SJCRH30 (cell line): Measurements from ENCODE around the gene PRPF6. TPM values are rescaled to one million over a fixed set of nuclear protein-coding genes. Genes with fewer than 3 reads are reported as not detected.

Experiments
- DNase-seq, 2 experiments: peaks; one replicate each; pipeline ENCODE4 v3.0.0-alpha.2; 2015 to 2020
- H3K27ac ChIP-seq: fragments of 250-450 bp; sonication (Bioruptor Pico); 2 replicates; pipeline ENCODE4 v1.5.1; 2020; ENCODE audit warnings: mild to moderate bottlenecking, moderate library complexity
- H3K27me3 ChIP-seq: fragments of 250-450 bp; sonication (Bioruptor Pico); 2 replicates; pipeline ENCODE4 v1.5.1; 2020; ENCODE audit warnings: mild to moderate bottlenecking, moderate library complexity
- H3K36me3 ChIP-seq: fragments of 250-450 bp; sonication (Bioruptor Pico); 2 replicates; pipeline ENCODE4 v1.5.1; 2020; ENCODE audit warnings: mild to moderate bottlenecking, moderate library complexity
- H3K4me1 ChIP-seq: fragments of 250-450 bp; sonication (Bioruptor Pico); 2 replicates; pipeline ENCODE4 v1.5.1; 2020; ENCODE audit warnings: mild to moderate bottlenecking, moderate library complexity
- H3K4me3 ChIP-seq: fragments of 250-450 bp; sonication (Bioruptor Pico); 2 replicates; pipeline ENCODE4 v1.5.1; 2020; ENCODE audit warnings: mild to moderate bottlenecking, moderate library complexity
- H3K9me3 ChIP-seq: fragments of 250-450 bp; sonication (Bioruptor Pico); replicated peaks from 2 replicates; pipeline ENCODE4 v1.5.1; 2020; ENCODE audit warnings: mild to moderate bottlenecking, moderate library complexity
- total RNA-seq: library from RNA; depleted of rRNA; stranded (reverse); fragments of >200 nt; shearing (Covaris generic); gene quantifications from 2 replicates; pipeline ENCODE4 v1.2.3, GENCODE V29; 2014

PRPF6 gene
- total RNA-seq, 1 experiment from 2014 or later: 70.1 TPM

GRCh38 chr20:63942969-63943807 lies 37.7 kb upstream of the PRPF6 start:
- Histone ChIP-seq H3K4me3 (no peak overlapping the region), H3K27ac (no peak overlapping the region), H3K27me3 (no peaks in the 10 kb centered on the region), H3K36me3 (peaks cover 62% of the 10 kb centered on the region), H3K4me1 (no peaks in the 10 kb centered on the region), H3K9me3 (peaks cover 4% of the 10 kb centered on the region)
- DNase-seq: no peak

- Histone ChIP-seq H3K4me1 (peaks cover 2% of the 10 kb centered on the region; the same call in 1 of the 2 replicates), H3K27ac (no peak overlapping the region), H3K4me3 (no peak overlapping the region), H3K27me3 (no peaks in the 10 kb centered on the region), H3K36me3 (peaks cover 59% of the 10 kb centered on the region), H3K9me3 (peaks cover 3% of the 10 kb centered on the region)
- DNase-seq: no peak
Observed at GRCh38 chr20:63943808-63944077, 37.2 kb upstream of the PRPF6 start.

DNA sequence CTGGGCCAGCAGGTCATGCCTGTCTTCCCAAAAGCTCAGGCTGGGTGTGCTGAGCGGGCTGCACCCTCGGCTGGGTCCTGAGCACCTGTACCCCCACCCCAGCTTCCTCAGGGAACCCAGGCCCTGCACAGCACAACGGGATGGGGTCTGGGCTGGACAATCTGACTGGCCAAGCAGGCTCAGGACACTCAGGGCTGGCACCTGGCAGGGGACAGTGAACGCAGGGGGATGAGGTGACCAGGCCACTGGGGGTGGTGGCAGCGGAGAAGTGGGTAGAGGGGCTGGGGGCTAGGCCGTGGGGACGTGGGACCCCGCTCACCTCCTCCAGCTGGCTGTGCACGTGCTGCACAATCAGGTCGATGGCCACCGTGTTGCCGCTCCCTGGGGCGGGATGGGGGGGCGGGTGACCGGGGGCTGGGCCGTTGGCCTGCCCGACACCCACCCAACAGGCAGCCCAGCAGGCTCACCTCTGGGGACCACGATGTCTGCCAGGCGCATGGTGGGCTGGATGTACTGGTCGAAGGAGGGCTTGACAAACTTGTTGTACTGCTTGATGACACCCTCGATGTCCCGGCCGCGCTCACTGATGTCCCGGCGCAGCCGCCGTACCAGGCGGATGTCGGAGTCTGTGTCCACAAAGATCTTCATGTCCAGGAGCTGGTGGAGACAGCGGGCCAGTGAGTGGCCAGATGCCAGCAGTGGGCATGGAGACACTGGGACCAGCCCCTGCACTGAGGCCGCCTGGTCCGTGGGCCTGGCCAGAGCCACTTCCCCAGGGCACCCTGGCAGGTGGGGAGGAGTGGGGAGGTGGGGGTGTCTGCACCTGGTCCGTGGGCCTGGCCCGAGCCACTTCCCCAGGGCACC lies 36.6 kb upstream of the PRPF6 start:
- Histone ChIP-seq H3K27ac (no peak overlapping the region), H3K4me1 (peaks cover 4% of the 10 kb centered on the region; the same call in 1 of the 2 replicates), H3K36me3 (peaks cover 53% of the 10 kb centered on the region)

DNA sequence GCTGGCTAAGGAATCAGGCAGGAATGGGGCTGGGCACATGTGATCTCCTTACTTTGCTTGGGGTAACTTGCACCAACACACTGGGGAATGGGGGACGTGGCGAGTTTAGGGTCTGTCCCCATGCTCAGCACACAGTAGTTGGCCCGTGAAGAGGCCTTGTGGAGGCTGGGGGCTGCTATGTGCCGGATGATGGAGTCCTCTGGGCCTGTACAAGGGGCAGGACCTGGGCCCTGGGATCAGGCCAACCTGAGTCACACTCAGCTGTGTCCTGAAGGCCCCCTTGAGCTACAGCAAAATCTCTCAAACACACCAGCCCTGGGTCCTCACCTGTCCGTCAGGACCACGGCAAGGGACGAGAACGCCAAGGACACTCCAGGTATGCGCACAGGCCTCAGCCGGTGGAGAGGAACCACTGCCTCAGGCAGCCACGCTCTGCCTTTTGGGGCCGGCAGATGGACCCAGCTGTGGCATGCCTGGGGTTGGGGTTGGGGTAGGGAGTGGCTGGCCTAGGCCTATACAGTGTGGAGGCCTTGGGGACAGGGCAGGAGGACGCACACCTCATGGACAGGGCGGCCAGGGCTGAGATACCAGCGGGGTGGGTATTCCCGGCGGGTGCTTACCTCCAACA lies 35.8 kb upstream of the PRPF6 start:
- DNase-seq: no peak
- Histone ChIP-seq H3K4me3 (no peak overlapping the region), H3K9me3 (no peaks in the 10 kb centered on the region; the same call in 1 of the 2 replicates), H3K27ac (no peak overlapping the region), H3K36me3 (peaks cover 45% of the 10 kb centered on the region), H3K27me3 (no peaks in the 10 kb centered on the region), H3K4me1 (peaks cover 9% of the 10 kb centered on the region)

More for the DNA sequence above, 36.6 kb upstream of the PRPF6 start:
- no peak overlapping the region for H3K4me3 ChIP-seq
- no peak for DNase-seq
- H3K9me3 ChIP-seq: no peaks in the 10 kb centered on the region; the same call in 1 of the 2 replicates
- H3K27me3 ChIP-seq: no peaks in the 10 kb centered on the region

GRCh38 chr20:63945921-63946920 lies 34.7 kb upstream of the PRPF6 start:
- Histone ChIP-seq H3K27me3 (no peaks in the 10 kb centered on the region), H3K27ac (no peak overlapping the region), H3K4me3 (no peak overlapping the region), H3K36me3 (peaks cover 34% of the 10 kb centered on the region), H3K9me3 (no peaks in the 10 kb centered on the region), H3K4me1 (peaks cover 20% of the 10 kb centered on the region)
- DNase-seq: no peak

GRCh38 chr20:63946986-63947637 lies 33.8 kb upstream of the PRPF6 start:
- H3K4me3 ChIP-seq: no peak overlapping the region
- peaks cover 30% of the 10 kb centered on the region for H3K36me3 ChIP-seq
- DNase-seq: no peak
- no peaks in the 10 kb centered on the region for H3K9me3 ChIP-seq
- H3K27me3 ChIP-seq: no peaks in the 10 kb centered on the region
- peaks cover 20% of the 10 kb centered on the region for H3K4me1 ChIP-seq
- H3K27ac ChIP-seq: no peak overlapping the region

DNA sequence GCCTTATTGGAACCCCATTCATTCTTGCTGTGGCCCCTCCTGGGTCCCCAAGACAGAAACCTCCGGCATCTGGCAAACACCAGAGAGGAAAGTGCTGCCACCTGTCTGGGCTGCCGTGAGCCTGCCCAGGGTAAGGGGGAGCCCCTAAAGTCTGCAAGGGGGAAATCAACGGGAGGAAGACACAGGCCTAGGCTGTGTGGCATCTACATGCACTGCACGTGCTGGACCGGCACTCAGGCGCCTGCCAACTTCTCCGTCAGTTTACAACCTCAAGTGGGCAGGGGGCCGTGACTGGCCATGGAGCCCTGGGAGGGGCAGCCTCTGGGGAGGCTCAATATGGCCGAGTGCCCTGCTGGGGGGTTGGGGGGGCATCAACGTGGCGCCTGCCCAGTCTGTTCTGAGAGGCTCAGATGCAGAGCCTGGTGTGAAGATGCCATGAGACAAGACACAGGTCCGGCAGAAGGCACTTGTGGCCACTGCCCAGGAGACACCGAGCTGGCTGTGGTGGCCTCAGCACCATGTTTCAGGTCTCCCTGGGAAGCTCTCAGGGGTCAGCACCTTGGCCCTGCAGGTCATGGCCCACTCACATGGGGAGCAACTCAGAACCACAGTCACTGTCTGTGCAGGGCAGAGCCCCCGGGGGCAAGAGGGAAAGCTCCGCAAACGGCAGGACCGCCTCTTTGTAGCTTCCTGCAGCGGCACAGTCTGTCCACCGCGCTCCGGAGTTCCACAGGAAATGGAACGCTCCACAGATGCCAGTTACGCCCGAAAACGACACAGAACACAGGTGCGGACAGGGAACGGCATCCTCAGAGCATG lies 33.1 kb upstream of the PRPF6 start:
- H3K27ac ChIP-seq: no peak overlapping the region
- peaks cover 24% of the 10 kb centered on the region for H3K36me3 ChIP-seq
- no peak overlapping the region for H3K4me3 ChIP-seq
- H3K4me1 ChIP-seq: peaks cover 20% of the 10 kb centered on the region
- H3K9me3 ChIP-seq: no peaks in the 10 kb centered on the region
- H3K27me3 ChIP-seq: no peaks in the 10 kb centered on the region
- no peak for DNase-seq

DNA sequence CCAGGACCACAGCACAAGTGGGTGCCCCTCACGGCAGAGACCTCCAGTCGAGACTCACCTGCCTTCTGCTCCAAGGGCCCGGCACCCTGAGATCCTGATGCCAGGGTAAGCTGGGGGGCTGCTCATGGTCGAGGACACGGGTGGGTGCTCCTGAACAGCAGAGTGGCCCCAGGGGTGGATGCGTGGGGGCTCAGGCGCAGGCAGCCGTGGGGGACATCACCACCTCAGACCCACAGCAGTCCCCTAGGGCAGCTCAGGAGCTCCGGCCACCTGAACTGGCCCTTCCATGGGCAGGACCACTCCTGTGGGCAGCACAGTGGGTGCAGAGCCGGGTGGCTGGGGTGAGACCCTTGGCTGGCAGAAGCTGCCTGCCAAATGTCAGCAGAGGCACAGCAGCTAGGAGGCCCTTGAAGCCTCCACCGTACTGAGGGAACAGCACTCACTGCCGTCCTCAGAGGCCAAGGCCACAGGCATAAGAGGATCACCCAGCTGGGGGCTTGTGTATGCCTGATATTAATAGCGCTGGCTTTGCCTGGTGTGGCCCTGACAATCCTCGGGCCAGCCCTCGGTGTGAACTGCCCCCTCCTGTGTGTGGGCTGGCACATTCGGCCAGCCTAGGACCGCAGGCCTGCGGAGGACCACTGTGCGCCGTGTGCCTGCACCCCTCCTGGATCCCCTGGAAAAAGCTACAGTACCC lies 30.1 kb upstream of the PRPF6 start:
- Histone ChIP-seq H3K4me3 (no peak overlapping the region), H3K9me3 (no peaks in the 10 kb centered on the region), H3K36me3 (peaks cover under 1% of the 10 kb centered on the region; the same call in 1 of the 2 replicates), H3K4me1 (peaks cover 20% of the 10 kb centered on the region), H3K27ac (no peak overlapping the region), H3K27me3 (no peaks in the 10 kb centered on the region)
- DNase-seq: no peak

DNA sequence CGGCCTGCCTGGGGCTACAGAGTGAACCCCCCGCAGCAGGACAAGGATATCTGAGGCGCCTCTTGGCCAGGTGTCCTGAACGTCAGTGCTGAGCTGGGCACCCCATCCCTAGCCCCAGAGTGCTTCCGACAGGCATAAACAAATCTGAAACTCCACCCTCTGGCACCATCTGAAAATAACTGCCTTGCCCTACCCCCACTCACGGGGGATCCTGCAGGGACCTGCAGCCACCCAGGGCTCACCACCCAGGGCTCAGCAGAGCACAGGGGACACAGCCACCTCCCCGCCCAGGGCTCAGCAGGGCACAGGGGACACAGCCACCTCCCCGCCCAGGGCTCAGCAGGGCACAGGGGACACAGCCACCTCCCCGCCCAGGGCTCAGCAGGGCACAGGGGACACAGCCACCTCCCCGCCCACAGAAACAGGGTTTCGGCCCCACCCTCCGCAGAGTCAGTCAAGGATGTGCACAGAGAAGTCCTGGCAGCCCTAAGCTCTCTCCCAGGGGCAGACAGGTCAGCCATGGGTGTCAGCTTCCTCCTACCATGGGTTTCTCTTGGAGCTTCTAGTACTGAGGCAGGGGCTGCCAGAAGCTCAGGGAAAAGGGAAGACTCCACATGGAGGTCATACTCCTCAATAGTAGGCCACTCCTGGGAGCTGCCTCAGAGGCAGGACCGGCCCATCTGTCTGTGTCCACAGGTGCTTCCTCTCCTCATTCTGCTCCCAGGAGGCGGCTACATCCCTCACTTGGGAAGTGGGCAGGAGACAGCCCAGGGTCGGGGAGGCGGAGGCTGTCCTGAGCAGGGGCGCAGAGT lies 29.3 kb upstream of the PRPF6 start:
- Histone ChIP-seq H3K4me1 (peaks cover 21% of the 10 kb centered on the region), H3K27me3 (no peaks in the 10 kb centered on the region), H3K9me3 (no peaks in the 10 kb centered on the region), H3K27ac (no peak overlapping the region), H3K36me3 (no peaks in the 10 kb centered on the region), H3K4me3 (no peak overlapping the region)
- DNase-seq: no peak

DNA sequence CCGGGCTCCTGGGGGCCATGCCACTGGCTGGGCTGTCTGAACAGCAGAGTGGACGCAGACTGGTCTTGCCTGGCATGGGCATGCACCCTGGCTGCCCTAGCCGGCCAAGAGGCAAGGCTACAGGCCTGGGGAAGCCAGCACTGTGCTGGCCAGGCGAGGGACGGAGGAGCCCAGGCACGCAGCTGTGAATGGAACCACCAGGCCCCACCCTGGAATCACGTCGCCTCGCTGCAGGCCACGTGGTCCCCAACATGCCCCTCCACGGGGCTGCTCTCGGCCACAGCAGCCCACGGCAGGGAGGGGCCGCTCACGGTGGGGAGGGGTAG lies 28.8 kb upstream of the PRPF6 start:
- Histone ChIP-seq H3K4me1 (peaks cover 23% of the 10 kb centered on the region), H3K9me3 (no peaks in the 10 kb centered on the region), H3K27ac (no peak overlapping the region), H3K27me3 (no peaks in the 10 kb centered on the region), H3K36me3 (no peaks in the 10 kb centered on the region), H3K4me3 (no peak overlapping the region)
- DNase-seq: no peak

DNA sequence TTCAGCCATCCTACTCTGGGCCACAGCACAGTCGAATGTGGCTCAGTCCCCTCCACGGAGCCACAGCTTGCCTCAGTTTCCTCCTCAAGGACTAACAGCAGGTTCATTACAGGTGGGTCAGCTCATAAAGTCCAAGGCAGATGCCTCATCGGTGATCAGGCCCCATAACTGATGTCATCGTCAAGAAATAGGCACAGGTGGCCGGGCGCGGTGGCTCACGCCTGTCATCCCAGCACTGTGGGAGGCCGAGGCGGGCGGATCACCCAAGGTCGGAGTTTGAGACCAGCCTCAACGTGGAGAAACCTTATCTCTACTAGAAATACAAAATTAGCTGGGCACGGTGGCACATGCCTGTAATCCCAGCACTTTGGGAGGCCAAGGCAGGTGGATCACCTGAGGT lies 28.2 kb upstream of the PRPF6 start:
- no peak overlapping the region for H3K4me3 ChIP-seq
- no peaks in the 10 kb centered on the region for H3K9me3 ChIP-seq
- H3K27ac ChIP-seq: no peak overlapping the region
- H3K4me1 ChIP-seq: peaks cover 23% of the 10 kb centered on the region
- H3K36me3 ChIP-seq: no peaks in the 10 kb centered on the region
- no peak for DNase-seq
- H3K27me3 ChIP-seq: no peaks in the 10 kb centered on the region

GRCh38 chr20:63953764-63954429 lies 27.0 kb upstream of the PRPF6 start:
- Histone ChIP-seq H3K9me3 (no peaks in the 10 kb centered on the region), H3K4me3 (no peak overlapping the region), H3K36me3 (no peaks in the 10 kb centered on the region), H3K4me1 (peaks cover 20% of the 10 kb centered on the region), H3K27ac (no peak overlapping the region), H3K27me3 (no peaks in the 10 kb centered on the region)
- DNase-seq: no peak
